Trophoblast cell (in vitro differentiated cells and primary cell): ENCODE results near the gene HECA.

Source experiments
- DNase-seq, 2 donors: peaks; one replicate each; pipeline ENCODE4 v3.0.0-alpha.2; 2016
- H2AFZ ChIP-seq: 2 replicates; pipeline ENCODE4 v1.6.1; 2013; ENCODE audit warnings: low read length, moderate library complexity, mild to moderate bottlenecking; ENCODE audit not compliant: insufficient read depth, poor library complexity
- H2AK5ac ChIP-seq: 2 replicates; pipeline ENCODE4 v1.6.1; 2013; ENCODE audit warnings: mild to moderate bottlenecking, low read length
- H2BK120ac ChIP-seq: 2 replicates; pipeline ENCODE4 v1.6.1; 2013; ENCODE audit warnings: low read length, mild to moderate bottlenecking, moderate library complexity; ENCODE audit not compliant: insufficient read depth, poor library complexity
- H2BK12ac ChIP-seq: 2 replicates; pipeline ENCODE4 v1.6.1; 2013; ENCODE audit warnings: mild to moderate bottlenecking, low read length, moderate library complexity
- H2BK5ac ChIP-seq: 2 replicates; pipeline ENCODE4 v1.6.1; 2013; ENCODE audit warnings: low read length, low read depth, moderate library complexity, mild to moderate bottlenecking; ENCODE audit not compliant: poor library complexity
- H3K14ac ChIP-seq: 2 replicates; pipeline ENCODE4 v1.6.1; 2013; ENCODE audit warnings: mild to moderate bottlenecking, low read length
- H3K18ac ChIP-seq: 2 replicates; pipeline ENCODE4 v1.6.1; 2013; ENCODE audit warnings: mild to moderate bottlenecking, low read length
- H3K23ac ChIP-seq: 2 replicates; pipeline ENCODE4 v1.6.1; 2013; ENCODE audit warnings: low read length
- H3K27ac ChIP-seq: 2 replicates; pipeline ENCODE4 v1.5.1; 2013; ENCODE audit warnings: low read depth, mild to moderate bottlenecking, inconsistent platforms, low read length, moderate library complexity
- H3K27me3 ChIP-seq: 2 replicates; pipeline ENCODE4 v1.6.1; 2013; ENCODE audit warnings: inconsistent platforms, mild to moderate bottlenecking, low read length, moderate library complexity; ENCODE audit not compliant: insufficient read depth
- H3K36me3 ChIP-seq, 2 experiments: 1 replicate in 1 of 2; 2 replicates in 1 of 2; pipeline ENCODE4 v1.6.1; 2013; ENCODE audit warnings: low read length in 2 of 2, mild to moderate bottlenecking in 2 of 2, moderate library complexity in 1 of 2; ENCODE audit not compliant: insufficient read depth in 2 of 2, control insufficient read depth in 1 of 2
- H3K4ac ChIP-seq: 2 replicates; pipeline ENCODE4 v1.6.1; 2013; ENCODE audit warnings: low read depth, mild to moderate bottlenecking, low read length, moderate library complexity
- H3K4me1 ChIP-seq, 2 experiments: 1 replicate in 1 of 2; 2 replicates in 1 of 2; pipeline ENCODE4 v1.6.1; 2013; ENCODE audit warnings: low read length in 2 of 2, mild to moderate bottlenecking in 2 of 2, moderate library complexity in 1 of 2; ENCODE audit not compliant: insufficient read depth in 2 of 2, control insufficient read depth in 1 of 2
- H3K4me2 ChIP-seq: 2 replicates; pipeline ENCODE4 v1.6.1; 2013; ENCODE audit warnings: inconsistent platforms, mild to moderate bottlenecking, low read length, moderate library complexity
- H3K4me3 ChIP-seq: 2 replicates; pipeline ENCODE4 v1.5.1; 2013; ENCODE audit warnings: mild to moderate bottlenecking, low read depth, low read length, inconsistent platforms
- H3K79me1 ChIP-seq: one replicate; pipeline ENCODE4 v1.6.1; 2013; ENCODE audit warnings: low read length
- H3K79me2 ChIP-seq: 2 replicates; pipeline ENCODE4 v1.6.1; 2013; ENCODE audit warnings: low read length, mild to moderate bottlenecking; ENCODE audit not compliant: control insufficient read depth, insufficient read depth, poor library complexity
- H3K9ac ChIP-seq: 2 replicates; pipeline ENCODE4 v1.6.1; 2013; ENCODE audit warnings: mild to moderate bottlenecking, low read length
- H3K9me3 ChIP-seq: 2 replicates; pipeline ENCODE4 v1.6.1; 2013; ENCODE audit warnings: low read depth, mild to moderate bottlenecking, control low read depth, inconsistent platforms, low read length; ENCODE audit not compliant: insufficient read depth
- H4K12ac ChIP-seq: 2 replicates; pipeline ENCODE4 v1.6.1; 2013; ENCODE audit warnings: low read depth, mild to moderate bottlenecking, low read length, moderate library complexity
- H4K8ac ChIP-seq: 2 replicates; pipeline ENCODE4 v1.6.1; 2013; ENCODE audit warnings: low read depth, mild to moderate bottlenecking, low read length, moderate library complexity
- H4K91ac ChIP-seq: one replicate; pipeline ENCODE4 v1.6.1; 2013; ENCODE audit warnings: low read depth, mild to moderate bottlenecking, low read length, moderate library complexity
- WGBS: extraction: QIAGEN DNeasy Blood & Tissue Kit; methylation state at CpG from one replicate; pipeline ENCODE4 v1.1.7; 2013; ENCODE audit warnings: missing lambda C conversion rate; ENCODE audit not compliant: insufficient read length, insufficient coverage; ENCODE audit errors: extremely low coverage; 5-methylcytosine and 5-hydroxymethylcytosine counted together

HECA gene

GRCh38 chr6:139108378-139108777, 26.5 kb upstream of the HECA start:
- Histone ChIP-seq H3K23ac (no peak overlapping the region), H3K9ac (no peak overlapping the region), H2AFZ (no peak overlapping the region), H4K91ac (no peak overlapping the region), H2BK12ac (no peak overlapping the region), H2AK5ac (no peak overlapping the region), H3K18ac (no peak overlapping the region), H3K4me1 (peaks cover 0 to 2% of the 10 kb centered on the region in 2 experiments), H2BK120ac (no peak overlapping the region), H4K8ac (no peak overlapping the region), H3K14ac (no peak overlapping the region), H3K27ac (no peak overlapping the region), H3K4me3 (no peak overlapping the region), H3K36me3 (no peaks in the 10 kb centered on the region), H3K79me2 (no peaks in the 10 kb centered on the region), H2BK5ac (no peak overlapping the region), H3K9me3 (no peaks in the 10 kb centered on the region), H3K27me3 (no peaks in the 10 kb centered on the region), H4K12ac (no peak overlapping the region), H3K79me1 (peaks cover 4% of the 10 kb centered on the region), H3K4me2 (no peak overlapping the region), H3K4ac (no peak overlapping the region)
- WGBS = no CpG with 5 or more reads among the region's 8 CpGs
- DNase-seq = no peak

- Histone ChIP-seq H2AK5ac (no peak overlapping the region), H3K27me3 (no peaks in the 10 kb centered on the region), H3K18ac (no peak overlapping the region), H2BK12ac (no peak overlapping the region), H4K91ac (no peak overlapping the region), H3K9ac (no peak overlapping the region), H3K4ac (no peak overlapping the region), H2BK5ac (no peak overlapping the region), H3K36me3 (no peaks in the 10 kb centered on the region), H4K12ac (no peak overlapping the region), H3K4me3 (no peak overlapping the region), H3K4me1 (peaks cover 0 to 2% of the 10 kb centered on the region in 2 experiments), H3K79me2 (no peaks in the 10 kb centered on the region), H3K27ac (no peak overlapping the region), H2BK120ac (no peak overlapping the region), H3K14ac (no peak overlapping the region), H3K4me2 (no peak overlapping the region), H2AFZ (no peak overlapping the region), H3K9me3 (no peaks in the 10 kb centered on the region), H4K8ac (no peak overlapping the region), H3K79me1 (peaks cover 4% of the 10 kb centered on the region), H3K23ac (no peak overlapping the region)
- DNase-seq = peak; percentile 28 to 56
- no CpG with 5 or more reads among the region's 5 CpGs for WGBS
These were observed 25.3 kb upstream of the HECA start for GRCh38 chr6:139109558-139109957.

- H3K4ac ChIP-seq = no peak overlapping the region
- H4K91ac ChIP-seq = peak overlapping the region; percentile 85
- H3K4me2 ChIP-seq = no peak overlapping the region
- no peaks in the 10 kb centered on the region for H3K27me3 ChIP-seq
- no peak overlapping the region for H3K18ac ChIP-seq
- peak overlapping the region; percentile 19 for H4K8ac ChIP-seq
- H2AK5ac ChIP-seq = peak overlapping the region; percentile 97
- no peaks in the 10 kb centered on the region for H3K79me2 ChIP-seq
- peak; percentile 58 to 79 for DNase-seq
- no peak overlapping the region for H2BK120ac ChIP-seq
- H2AFZ ChIP-seq = no peak overlapping the region
- no peak overlapping the region for H3K23ac ChIP-seq
- H3K14ac ChIP-seq = no peak overlapping the region
- H3K9ac ChIP-seq = no peak overlapping the region
- H2BK12ac ChIP-seq = peak overlapping the region; percentile 94
- peaks cover 0 to 2% of the 10 kb centered on the region in 2 experiments for H3K4me1 ChIP-seq
- no peak overlapping the region for H3K27ac ChIP-seq
- H3K79me1 ChIP-seq = peaks cover 4% of the 10 kb centered on the region
- no peak overlapping the region for H4K12ac ChIP-seq
- no peak overlapping the region for H3K4me3 ChIP-seq
- WGBS = no CpG with 5 or more reads among the region's 3 CpGs
- H3K9me3 ChIP-seq = no peaks in the 10 kb centered on the region
- no peak overlapping the region for H2BK5ac ChIP-seq
- H3K36me3 ChIP-seq = no peaks in the 10 kb centered on the region
These were observed 22.7 kb upstream of the HECA start for GRCh38 chr6:139112146-139112545.

GRCh38 chr6:139112561-139112960, 22.3 kb upstream of the HECA start:
- DNase-seq = peak; percentile 22 to 52
- Histone ChIP-seq H3K36me3 (no peaks in the 10 kb centered on the region), H3K27ac (peak overlapping the region; percentile 74), H3K79me1 (peaks cover 4% of the 10 kb centered on the region), H3K14ac (peak overlapping the region; percentile 66), H4K8ac (no peak overlapping the region), H3K4ac (no peak overlapping the region), H3K23ac (no peak overlapping the region), H3K4me1 (peaks cover 0 to 2% of the 10 kb centered on the region in 2 experiments), H2AK5ac (no peak overlapping the region), H4K12ac (no peak overlapping the region), H4K91ac (peak overlapping the region; percentile 83), H2AFZ (no peak overlapping the region), H3K4me2 (no peak overlapping the region), H2BK120ac (peak overlapping the region; percentile 80), H3K27me3 (no peaks in the 10 kb centered on the region), H3K4me3 (no peak overlapping the region), H3K79me2 (no peaks in the 10 kb centered on the region), H3K9ac (no peak overlapping the region), H2BK5ac (peak overlapping the region; percentile 68), H3K18ac (no peak overlapping the region), H2BK12ac (peak overlapping the region; percentile 87), H3K9me3 (no peaks in the 10 kb centered on the region)
- no CpG with 5 or more reads among the region's 7 CpGs for whole genome bisulfite sequencing
